HL-60 (cell line): ENCODE measurements around the gene TMEM250.

ENCODE experiments used
- DNase-seq, 2 experiments: peaks; one replicate each; pipeline ENCODE4 v3.0.0-alpha.2; 2010 to 2020; ENCODE audit warnings: low read depth in 1 of 2, low spot score in 1 of 2
- H3K27ac ChIP-seq: fragments of 250-450 bp; sonication (Bioruptor Pico); replicated peaks from 2 replicates; pipeline ENCODE4 v1.5.1; 2020; ENCODE audit warnings: mild to moderate bottlenecking, moderate library complexity
- H3K27me3 ChIP-seq: fragments of 250-450 bp; sonication (Bioruptor Pico); 2 replicates; pipeline ENCODE4 v1.5.1; 2021; ENCODE audit warnings: mild to moderate bottlenecking, moderate library complexity; ENCODE audit not compliant: insufficient read depth, poor library complexity, severe bottlenecking
- H3K4me3 ChIP-seq: replicated peaks from 2 replicates; pipeline ENCODE4 v1.5.1; 2011; ENCODE audit warnings: mild to moderate bottlenecking, control low read depth, low read length; ENCODE audit not compliant: insufficient read depth
- CTCF ChIP-seq: IDR thresholded peaks from one replicate; pipeline ENCODE4 v1.5.1; 2011; ENCODE audit warnings: low read length, control low read depth, inconsistent platforms; ENCODE audit not compliant: insufficient read depth
- GABPA ChIP-seq: IDR thresholded peaks from 2 replicates; pipeline ENCODE4 v1.6.1; 2012; ENCODE audit warnings: low read depth
- POLR2AphosphoS5 ChIP-seq: IDR thresholded peaks from 2 replicates; pipeline ENCODE4 v1.6.1; 2012; ENCODE audit warnings: low read depth
- REST ChIP-seq: IDR thresholded peaks from 2 replicates; pipeline ENCODE4 v1.6.1; 2012; ENCODE audit warnings: low read depth; ENCODE audit not compliant: insufficient replicate concordance
- SPI1 ChIP-seq: IDR thresholded peaks from 2 replicates; pipeline ENCODE4 v1.6.1; 2012; ENCODE audit warnings: low read depth, mild to moderate bottlenecking, borderline replicate concordance

TMEM250 gene

DNA sequence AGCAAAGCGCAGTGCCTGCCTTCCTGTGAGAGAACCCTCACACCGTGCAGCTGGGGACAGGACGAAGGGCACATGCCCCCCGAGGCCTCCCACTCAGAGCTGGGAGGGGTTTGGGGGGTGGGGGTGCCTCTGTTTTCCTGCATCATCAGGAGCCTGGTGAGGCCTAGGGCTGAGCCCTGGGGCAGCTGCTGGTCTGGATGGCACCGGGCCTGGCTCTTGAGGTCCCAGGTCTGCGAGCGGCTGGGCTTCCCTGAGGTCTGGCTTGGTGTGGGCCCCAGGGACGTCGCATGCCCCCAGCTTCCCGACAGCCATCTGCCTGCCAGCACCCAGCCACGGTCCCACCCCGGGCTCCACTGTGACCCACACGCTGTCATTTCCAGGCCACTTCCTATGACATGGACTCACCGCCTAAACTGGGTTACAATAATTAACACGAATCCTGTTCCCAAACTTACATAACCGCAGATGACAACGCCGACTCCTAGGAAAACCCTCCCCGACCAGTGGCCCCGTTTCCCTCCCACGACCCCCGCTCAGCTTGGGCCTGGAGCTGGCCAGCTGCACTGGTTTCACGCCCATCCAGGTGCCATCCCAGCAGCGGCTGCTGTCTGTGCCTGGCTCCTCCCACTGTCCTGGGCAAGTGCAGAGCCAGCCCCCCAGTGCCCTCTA is 32.3 kb downstream of the TMEM250 start:
- H3K27me3 ChIP-seq: no peaks in the 10 kb centered on the region
- no peak for TF ChIP-seq GABPA
- TF ChIP-seq CTCF: no peak
- TF ChIP-seq POLR2AphosphoS5: no peak
- no peak for TF ChIP-seq SPI1
- TF ChIP-seq REST: no peak
- H3K27ac ChIP-seq: no peak overlapping the region
- no peak for DNase-seq
- H3K4me3 ChIP-seq: no peak overlapping the region

GRCh38 chr9:136085815-136086212 is 32.9 kb downstream of the TMEM250 start:
- H3K27ac ChIP-seq: no peak overlapping the region
- TF ChIP-seq POLR2AphosphoS5 (no peak), GABPA (no peak), SPI1 (no peak), CTCF (no peak), REST (no peak)
- H3K27me3 ChIP-seq: no peaks in the 10 kb centered on the region
- no peak for DNase-seq
- no peak overlapping the region for H3K4me3 ChIP-seq

DNA sequence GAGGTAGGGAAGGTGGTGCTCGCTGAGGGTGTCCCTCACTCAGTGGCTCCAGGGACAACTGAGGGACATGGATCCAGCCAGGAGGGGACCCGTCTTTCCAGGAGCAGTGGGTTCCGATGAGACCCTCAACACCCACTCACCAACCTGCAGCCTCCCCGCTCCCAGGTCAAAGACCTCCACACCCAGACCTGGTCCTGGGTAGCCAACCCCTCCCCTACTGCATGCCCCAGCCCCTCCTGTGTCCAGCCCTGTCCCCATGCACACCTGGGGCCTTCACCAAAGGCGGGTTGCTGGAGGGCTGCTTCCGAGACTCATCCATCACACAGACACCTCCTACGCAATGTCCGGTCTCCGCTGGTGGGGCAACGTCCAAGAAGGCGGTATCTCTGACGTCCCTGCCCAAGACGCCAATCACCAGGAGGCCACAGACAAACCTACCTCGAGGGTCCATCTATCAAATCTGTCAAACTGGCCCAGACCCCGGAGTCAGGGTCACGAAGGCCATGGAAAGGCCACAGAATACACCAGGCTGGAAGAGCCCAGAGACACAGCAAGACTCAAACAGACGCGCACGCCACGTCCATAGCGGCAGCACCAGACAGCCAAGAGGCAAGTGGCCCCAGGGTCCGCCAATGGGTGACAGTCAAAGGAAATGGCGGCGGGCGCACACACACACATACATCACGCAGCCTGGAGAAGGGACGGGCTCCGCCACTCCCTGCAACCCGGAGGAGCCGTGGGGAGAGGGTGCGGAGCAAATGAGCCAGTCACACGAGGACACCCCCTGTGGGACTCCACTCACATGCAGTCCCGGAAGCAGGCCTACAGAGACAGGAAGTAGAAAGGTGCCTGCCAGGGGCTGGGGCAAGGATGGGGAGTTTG is 34.4 kb downstream of the TMEM250 start:
- DNase-seq: no peak
- H3K4me3 ChIP-seq: no peak overlapping the region
- peak; percentile 35; the same call in 1 of the 2 replicates for TF ChIP-seq GABPA
- TF ChIP-seq POLR2AphosphoS5: no peak
- H3K27me3 ChIP-seq: no peaks in the 10 kb centered on the region
- no peak overlapping the region for H3K27ac ChIP-seq

DNA sequence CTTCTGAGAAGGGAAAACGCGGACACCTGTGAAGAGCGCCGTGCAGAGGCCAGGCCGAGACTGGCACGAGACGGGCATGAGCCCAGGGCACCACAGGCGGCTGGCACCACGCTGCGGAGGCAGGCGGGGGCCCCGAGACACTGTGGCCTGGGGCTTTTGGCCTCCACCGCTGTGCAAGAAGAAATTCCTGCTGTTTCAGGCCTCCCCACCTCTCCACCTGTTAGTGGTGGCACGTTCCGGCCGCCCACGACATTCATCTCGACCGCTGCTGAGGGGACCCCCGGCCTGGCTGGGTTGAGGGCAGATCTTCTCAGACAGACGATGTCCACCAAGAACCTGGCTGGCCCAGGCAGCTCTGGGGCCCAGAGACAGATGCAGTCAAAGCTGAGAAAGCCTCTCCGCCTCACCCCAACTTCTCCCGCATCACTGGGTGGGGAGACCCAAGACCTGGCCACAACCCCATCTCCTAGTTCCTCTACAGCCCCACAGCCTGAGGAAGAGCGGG is 35.1 kb downstream of the TMEM250 start:
- no peak for DNase-seq
- H3K27ac ChIP-seq: no peak overlapping the region
- H3K4me3 ChIP-seq: no peak overlapping the region
- TF ChIP-seq POLR2AphosphoS5 (no peak), GABPA (no peak), CTCF (no peak), SPI1 (no peak), REST (no peak)
- H3K27me3 ChIP-seq: no peaks in the 10 kb centered on the region
